ENCODE measurements around the gene NCDN. TPM values are rescaled to one million over a fixed set of nuclear protein-coding genes. Genes with fewer than 3 reads are reported as not detected.

The NCDN gene
- total RNA-seq, 1 donor from 2014 or later: 24.5 TPM

- Histone ChIP-seq H3K27me3 (ENCODE audit: control insufficient read depth, insufficient read depth, low read length) (no peaks in the 10 kb centered on the region), H3K4me3 (ENCODE audit: low read depth, low read length) (no peak overlapping the region), H3K36me3 (ENCODE audit: control insufficient read depth, insufficient read depth, low read length) (no peaks in the 10 kb centered on the region)
- no peak for TF ChIP-seq CTCF (IDR thresholded peaks at IDR 0.05; ENCODE audit: insufficient read depth, low read length, poor library complexity, severe bottlenecking)
- DNase-seq (ENCODE audit: low read depth): no peak
Measured at GRCh38 chr1:35603468-35603867, 45.9 kb downstream of the NCDN start.

- no peak for DNase-seq (ENCODE audit: low read depth)
- Histone ChIP-seq H3K27me3 (ENCODE audit: control insufficient read depth, insufficient read depth, low read length) (no peaks in the 10 kb centered on the region), H3K4me3 (ENCODE audit: low read depth, low read length) (no peak overlapping the region), H3K36me3 (ENCODE audit: control insufficient read depth, insufficient read depth, low read length) (no peaks in the 10 kb centered on the region)
- no peak for TF ChIP-seq CTCF (IDR thresholded peaks at IDR 0.05; ENCODE audit: insufficient read depth, low read length, poor library complexity, severe bottlenecking)
Measured at GRCh38 chr1:35603941-35604340, 46.3 kb downstream of the NCDN start.

- DNase-seq (ENCODE audit: low read depth): no peak
- H3K27me3 ChIP-seq (ENCODE audit: control insufficient read depth, insufficient read depth, low read length): no peaks in the 10 kb centered on the region
- H3K4me3 ChIP-seq (ENCODE audit: low read depth, low read length): no peak overlapping the region
- no peak for TF ChIP-seq CTCF (IDR thresholded peaks at IDR 0.05; ENCODE audit: insufficient read depth, low read length, poor library complexity, severe bottlenecking)
- no peaks in the 10 kb centered on the region for H3K36me3 ChIP-seq (ENCODE audit: control insufficient read depth, insufficient read depth, low read length)
Measured at GRCh38 chr1:35605071-35605866, 47.7 kb downstream of the NCDN start.

- Histone ChIP-seq H3K36me3 (ENCODE audit: control insufficient read depth, insufficient read depth, low read length) (no peaks in the 10 kb centered on the region), H3K27me3 (ENCODE audit: control insufficient read depth, insufficient read depth, low read length) (no peaks in the 10 kb centered on the region), H3K4me3 (ENCODE audit: low read depth, low read length) (no peak overlapping the region)
- DNase-seq (ENCODE audit: low read depth): no peak
- no peak for TF ChIP-seq CTCF (IDR thresholded peaks at IDR 0.05; ENCODE audit: insufficient read depth, low read length, poor library complexity, severe bottlenecking)
Measured at GRCh38 chr1:35605867-35606182, 48.2 kb downstream of the NCDN start.

- no peak for TF ChIP-seq CTCF (IDR thresholded peaks at IDR 0.05; ENCODE audit: insufficient read depth, low read length, poor library complexity, severe bottlenecking)
- Histone ChIP-seq H3K4me3 (ENCODE audit: low read depth, low read length) (no peak overlapping the region), H3K27me3 (ENCODE audit: control insufficient read depth, insufficient read depth, low read length) (no peaks in the 10 kb centered on the region), H3K36me3 (ENCODE audit: control insufficient read depth, insufficient read depth, low read length) (no peaks in the 10 kb centered on the region)
- no peak for DNase-seq (ENCODE audit: low read depth)
Measured at GRCh38 chr1:35611655-35612054, 54.1 kb downstream of the NCDN start.

- TF ChIP-seq CTCF (IDR thresholded peaks at IDR 0.05; ENCODE audit: insufficient read depth, low read length, poor library complexity, severe bottlenecking): no peak
- Histone ChIP-seq H3K36me3 (ENCODE audit: control insufficient read depth, insufficient read depth, low read length) (no peaks in the 10 kb centered on the region), H3K27me3 (ENCODE audit: control insufficient read depth, insufficient read depth, low read length) (no peaks in the 10 kb centered on the region), H3K4me3 (ENCODE audit: low read depth, low read length) (no peak overlapping the region)
- DNase-seq (ENCODE audit: low read depth): no peak
Measured at GRCh38 chr1:35615440-35615839, 57.8 kb downstream of the NCDN start.
